HG02938 (cell line): ENCODE results near the gene LNX2.

ENCODE experiments used
- ATAC-seq: cut with Tn5 transposase; IDR thresholded peaks from one replicate; pipeline ENCODE4 v1.9.1; 2021; ENCODE audit warnings: mild to moderate bottlenecking, moderate library complexity; ENCODE audit not compliant: unreplicated experiment

LNX2 gene

GRCh38 chr13:27570906-27571305 is 49.4 kb downstream of the LNX2 start:
- no peak for ATAC-seq

DNA sequence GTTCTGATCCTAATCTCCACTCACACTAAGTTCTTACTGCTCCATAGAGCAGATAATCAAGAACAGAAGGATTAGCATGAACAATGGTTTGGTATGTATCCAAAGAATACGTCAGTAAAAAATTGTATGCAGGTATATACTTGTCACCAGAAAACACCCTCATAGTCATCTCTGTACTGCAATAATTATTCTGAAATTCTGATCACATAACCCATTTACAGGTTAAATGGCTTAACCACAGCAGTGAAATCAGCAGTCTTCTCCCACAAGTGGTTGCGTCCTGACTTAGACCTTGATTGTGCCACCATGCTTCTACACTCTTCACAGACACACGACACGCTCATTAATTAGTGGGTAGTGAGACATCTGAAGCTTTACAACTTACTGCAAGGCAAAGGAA is 50.9 kb downstream of the LNX2 start:
- ATAC-seq = no peak

DNA sequence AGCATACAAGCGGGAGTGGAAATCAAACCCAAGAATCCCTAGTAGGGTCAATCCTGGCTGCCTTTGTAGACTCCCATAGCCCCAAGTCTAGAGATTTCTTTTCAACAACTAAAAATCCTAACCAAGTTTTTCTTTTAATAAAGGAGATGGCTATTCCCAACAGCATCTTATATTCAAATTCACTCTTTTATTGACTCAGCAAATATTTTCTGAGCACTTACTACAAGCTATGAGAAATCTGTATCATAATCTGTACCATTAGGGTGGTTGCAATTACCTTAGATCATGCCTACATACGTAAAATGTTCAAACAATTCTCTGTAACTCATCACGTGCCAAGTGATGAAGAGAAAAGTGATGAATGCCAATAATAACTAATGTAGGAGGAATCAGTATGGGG is 54.5 kb downstream of the LNX2 start:
- ATAC-seq = no peak

DNA sequence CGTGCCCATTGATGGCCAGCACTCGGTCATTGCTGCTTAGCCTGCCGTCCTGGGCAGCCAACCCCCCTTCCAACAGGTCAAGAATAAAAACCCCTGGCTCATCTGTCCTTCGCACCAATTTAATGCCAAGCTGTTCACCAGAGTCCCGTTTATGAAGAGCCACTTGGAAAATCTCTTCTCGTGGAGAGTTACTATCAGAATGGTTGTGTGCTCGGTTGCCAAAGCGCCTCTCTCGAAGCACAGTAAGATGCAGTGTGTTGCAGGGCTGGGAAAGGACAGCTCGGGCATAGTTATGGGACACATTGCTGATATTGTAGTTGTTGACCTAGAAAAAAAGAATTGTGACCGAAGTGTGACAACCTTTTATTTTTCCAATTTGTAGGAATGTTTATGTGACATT is 57.9 kb downstream of the LNX2 start:
- ATAC-seq = no peak

- ATAC-seq = no peak
These were observed 60.6 kb downstream of the LNX2 start for GRCh38 chr13:27559719-27560118.

- ATAC-seq = no peak
These were observed 64.2 kb downstream of the LNX2 start for GRCh38 chr13:27556109-27556508.

DNA sequence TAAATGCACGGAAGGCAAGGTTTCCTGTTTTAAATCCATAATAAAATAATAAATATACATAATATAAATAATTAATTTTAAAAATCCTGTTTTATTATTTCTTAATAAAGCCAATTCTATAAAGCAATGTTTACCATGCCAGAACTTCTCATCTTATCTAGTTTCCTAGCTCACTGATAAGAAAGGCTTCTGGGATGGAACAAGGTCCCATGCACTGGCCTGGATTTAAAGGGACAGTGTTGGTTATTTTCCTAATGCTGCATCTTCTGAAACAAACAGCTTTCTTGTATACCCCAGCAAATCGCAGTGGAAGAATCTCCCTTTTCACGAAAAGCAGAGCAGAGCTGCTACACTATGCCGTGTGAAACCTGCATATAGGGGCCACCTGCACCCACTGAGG is 68.8 kb downstream of the LNX2 start:
- no peak for ATAC-seq

- ATAC-seq = no peak
These were observed 70.8 kb downstream of the LNX2 start for GRCh38 chr13:27549406-27549981.

DNA sequence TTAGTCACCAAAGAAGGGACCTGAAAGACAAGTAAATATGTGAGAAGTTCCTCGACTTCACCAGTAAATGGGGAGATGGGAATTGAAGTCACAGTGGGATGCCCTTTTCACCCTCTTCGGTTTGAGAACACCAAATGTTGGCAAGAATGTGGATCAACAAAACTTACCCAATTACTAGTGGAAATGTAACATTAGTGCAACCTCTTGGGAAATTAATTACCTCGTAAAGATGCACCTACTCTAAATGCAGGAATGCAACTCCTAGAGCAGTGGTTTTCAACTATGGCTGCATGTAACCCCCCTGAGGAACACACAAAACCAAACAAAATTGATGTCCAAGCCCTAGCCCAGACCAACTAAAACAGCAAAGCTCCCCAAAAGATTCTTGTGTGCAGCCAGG is 78.1 kb downstream of the LNX2 start:
- ATAC-seq = no peak

GRCh38 chr13:27541386-27541785 is 78.9 kb downstream of the LNX2 start:
- ATAC-seq = no peak

DNA sequence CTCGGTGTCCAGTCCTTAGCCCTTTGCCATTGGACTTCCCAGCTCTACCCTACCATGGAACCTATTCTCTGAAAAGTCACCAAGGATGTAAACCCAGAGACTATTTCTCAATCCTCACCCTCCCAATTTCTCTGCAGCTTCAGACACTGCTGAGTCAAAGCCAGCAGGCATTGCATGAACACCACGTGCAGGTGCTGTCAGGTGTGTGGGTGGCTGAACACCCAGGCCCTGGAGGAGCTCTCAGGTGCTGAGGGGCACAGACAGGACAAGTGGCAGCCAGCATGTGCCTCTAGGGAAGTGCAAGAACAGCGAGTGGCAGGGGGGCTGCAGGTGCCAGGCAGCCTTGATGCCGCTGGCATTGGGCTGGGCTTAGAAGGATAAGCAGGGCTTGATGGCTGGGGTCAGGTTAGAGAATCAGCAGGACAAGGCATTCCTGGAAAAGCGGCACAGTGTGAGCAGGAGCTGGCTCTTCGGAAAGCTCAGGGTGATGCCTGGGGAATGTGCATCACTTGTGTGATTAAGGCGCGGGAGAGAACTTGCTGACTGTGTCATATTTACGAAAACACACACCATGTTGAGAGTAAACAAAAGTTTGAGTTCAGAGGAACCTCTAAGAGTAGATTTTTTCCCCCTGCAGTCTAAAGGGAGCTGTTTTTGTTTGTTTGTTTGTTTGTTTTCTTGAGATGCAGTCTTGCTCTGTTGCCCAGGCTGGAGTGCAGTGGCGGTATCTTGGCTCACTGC is 83.8 kb downstream of the LNX2 start:
- no peak for ATAC-seq

GRCh38 chr13:27535546-27535945 is 84.8 kb downstream of the LNX2 start:
- ATAC-seq = no peak

DNA sequence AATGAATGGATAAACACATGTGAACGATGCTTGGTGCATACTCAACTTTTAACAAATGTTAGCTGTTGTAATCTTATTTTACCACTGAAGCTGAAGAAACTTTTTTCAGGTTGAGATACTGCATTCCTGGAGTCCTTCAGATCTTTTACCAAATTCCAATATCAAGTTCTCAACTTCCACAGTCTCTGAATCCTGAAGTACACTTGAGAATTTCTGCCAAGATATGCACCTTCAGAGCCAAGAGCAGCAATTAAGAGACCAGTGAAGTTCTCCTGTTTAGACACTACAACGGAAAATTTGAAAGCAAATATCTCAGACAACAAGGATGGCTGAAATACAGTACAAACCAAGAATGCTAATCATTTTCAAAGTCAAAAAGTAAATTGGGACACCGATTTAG is 85.3 kb downstream of the LNX2 start:
- ATAC-seq = no peak

GRCh38 chr13:27534108-27534980 is 86.0 kb downstream of the LNX2 start:
- no peak for ATAC-seq

- no peak for ATAC-seq
These were observed 87.1 kb downstream of the LNX2 start for GRCh38 chr13:27533155-27533643.

GRCh38 chr13:27528908-27529307 is 91.4 kb downstream of the LNX2 start:
- no peak for ATAC-seq

DNA sequence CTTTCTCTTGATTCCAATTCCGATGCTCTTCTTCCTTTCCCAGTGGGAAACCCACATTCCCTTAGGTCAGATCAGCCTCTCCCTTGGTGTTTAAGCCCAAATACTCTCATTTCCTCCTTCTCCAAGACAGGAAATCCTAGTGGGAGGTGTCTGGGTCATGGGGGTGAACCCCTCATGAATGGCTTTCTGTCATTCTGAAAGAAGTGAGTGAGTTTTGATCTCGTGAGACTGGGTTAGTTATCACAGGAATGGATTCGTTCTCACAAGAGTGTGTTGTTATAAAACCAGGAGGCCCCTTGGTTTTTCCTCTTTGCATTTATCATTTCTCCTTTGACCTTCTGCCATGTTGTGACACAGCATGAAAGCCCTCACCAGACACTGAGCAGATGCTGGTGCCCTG is 93.8 kb downstream of the LNX2 start:
- no peak for ATAC-seq

DNA sequence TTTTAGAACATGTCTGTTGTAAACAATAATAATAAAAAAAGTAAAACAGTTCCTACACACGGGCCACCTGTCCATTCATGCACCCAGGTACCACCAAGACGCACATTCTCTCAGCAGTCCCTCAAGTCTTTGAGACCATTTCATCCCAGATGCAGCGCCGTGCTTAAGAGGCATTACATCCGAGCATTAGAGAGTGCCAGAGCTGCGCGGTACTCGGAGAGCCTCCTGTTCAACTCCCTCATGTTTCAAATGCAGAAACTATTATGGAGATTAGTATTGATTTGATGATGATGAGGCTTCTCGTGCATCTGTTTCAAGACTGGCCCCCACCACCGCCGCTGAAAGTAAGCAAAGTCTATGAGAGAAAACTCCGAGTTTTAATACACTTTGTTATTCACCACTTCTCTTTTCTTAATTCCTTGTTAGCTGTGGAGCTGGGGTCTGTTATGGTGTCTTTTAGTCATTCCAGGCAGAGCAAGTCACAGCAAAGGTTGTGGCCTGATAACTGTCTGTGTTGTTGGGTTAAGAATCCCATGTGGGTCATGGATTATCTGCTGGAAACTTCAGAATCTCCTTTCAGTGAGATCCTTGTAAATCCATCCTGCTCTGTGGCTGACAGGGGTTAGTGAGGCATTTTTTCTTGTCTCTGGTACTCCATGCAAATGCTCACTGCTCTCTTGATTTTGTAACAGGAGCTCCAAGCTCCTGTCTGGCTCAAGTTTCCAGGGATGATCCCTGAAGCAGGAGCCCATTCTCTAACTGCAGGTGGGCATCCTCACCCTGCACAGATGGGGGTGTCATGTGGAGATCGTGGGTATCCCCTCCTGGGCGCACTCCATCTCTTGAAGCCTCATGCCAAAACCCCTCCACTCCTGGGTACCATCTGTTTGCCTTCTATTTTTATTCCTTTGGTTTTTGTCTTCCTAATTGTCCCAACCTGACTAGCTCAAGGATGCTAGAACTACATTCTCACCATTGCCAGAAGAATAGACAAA is 95.1 kb downstream of the LNX2 start:
- no peak for ATAC-seq

- no peak for ATAC-seq
These were observed 96.8 kb downstream of the LNX2 start for GRCh38 chr13:27523346-27524073.

- no peak for ATAC-seq
These were observed 97.5 kb downstream of the LNX2 start for GRCh38 chr13:27522847-27523246.
